Measurements from ENCODE around the gene SYT9.
"Not testable (repeated sequence)": the region's sequence is repeated elsewhere in the genome, so short reads cannot be mapped to it uniquely, and the experiment has no call there.

The SYT9 gene

GRCh38 chr11:7275133-7275532 is 23.4 kb downstream of the SYT9 start:
- DNase-seq, result no peak

GRCh38 chr11:7278314-7278917 is 26.7 kb downstream of the SYT9 start:
- no peak for DNase-seq

GRCh38 chr11:7279676-7280075 is 28.0 kb downstream of the SYT9 start:
- DNase-seq, result no peak

GRCh38 chr11:7281079-7281478 is 29.4 kb downstream of the SYT9 start:
- no peak for DNase-seq

GRCh38 chr11:7281809-7282208 is 30.1 kb downstream of the SYT9 start:
- no peak for DNase-seq

- no peak for DNase-seq
These were observed 34.5 kb downstream of the SYT9 start for GRCh38 chr11:7286178-7286577.

GRCh38 chr11:7291100-7291829 is 39.6 kb downstream of the SYT9 start:
- no peak for DNase-seq

- DNase-seq, result no peak
These were observed 41.2 kb downstream of the SYT9 start for GRCh38 chr11:7292922-7293321.

- DNase-seq, result no peak
These were observed 47.7 kb downstream of the SYT9 start for GRCh38 chr11:7299393-7299792.

- DNase-seq, result no peak
These were observed 48.6 kb downstream of the SYT9 start for GRCh38 chr11:7300281-7300680.

- DNase-seq, result no peak
These were observed 51.4 kb downstream of the SYT9 start for GRCh38 chr11:7303146-7303545.

GRCh38 chr11:7306900-7307299 is 55.2 kb downstream of the SYT9 start:
- DNase-seq, result no peak

- DNase-seq, result no peak
These were observed 56.1 kb downstream of the SYT9 start for GRCh38 chr11:7307836-7308235.

- DNase-seq, result no peak
These were observed 60.2 kb downstream of the SYT9 start for GRCh38 chr11:7311903-7312302.

GRCh38 chr11:7314811-7315604 is 63.3 kb downstream of the SYT9 start:
- no peak for DNase-seq

GRCh38 chr11:7319501-7319900 is 67.8 kb downstream of the SYT9 start:
- DNase-seq, result no peak

GRCh38 chr11:7320306-7320705 is 68.6 kb downstream of the SYT9 start:
- no peak for DNase-seq

- no peak for DNase-seq
These were observed 70.1 kb downstream of the SYT9 start for GRCh38 chr11:7321473-7322450.

- DNase-seq, result no peak
These were observed 80.7 kb downstream of the SYT9 start for GRCh38 chr11:7332451-7332850.

- DNase-seq, result no peak
These were observed 81.3 kb downstream of the SYT9 start for GRCh38 chr11:7332962-7333361.

GRCh38 chr11:7335442-7335841 is 83.7 kb downstream of the SYT9 start:
- not testable (repeated sequence) for DNase-seq

- DNase-seq, result no peak
These were observed 89.8 kb downstream of the SYT9 start for GRCh38 chr11:7341551-7341950.
